Measurements from ENCODE around the gene FBXO30.

DNA sequence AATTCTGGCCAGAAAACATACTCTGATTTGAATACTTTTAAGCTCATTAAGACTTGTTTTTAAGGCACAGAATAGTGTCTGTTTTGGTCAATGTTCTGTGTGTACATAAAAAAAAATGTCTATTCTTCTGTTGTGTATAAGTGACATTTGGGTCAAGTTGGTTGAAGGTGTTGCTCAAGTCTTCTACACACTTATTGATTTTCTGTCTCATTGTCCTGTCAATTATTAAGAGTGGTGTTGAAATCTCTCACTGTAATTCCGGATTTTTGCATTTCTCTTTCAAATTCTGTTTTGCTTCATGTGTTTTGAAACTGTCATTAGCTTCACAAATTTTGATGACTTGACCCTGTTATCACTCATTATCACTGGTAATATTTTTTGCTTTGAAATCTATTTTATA lies 41.7 kb downstream of the FBXO30 start:
- TF ChIP-seq POLR2AphosphoS5 (IDR thresholded peaks at IDR 0.05) (no peak), POLR2A (IDR thresholded peaks at IDR 0.05) (no peak)
- TF ChIP-seq, protein P1, sequence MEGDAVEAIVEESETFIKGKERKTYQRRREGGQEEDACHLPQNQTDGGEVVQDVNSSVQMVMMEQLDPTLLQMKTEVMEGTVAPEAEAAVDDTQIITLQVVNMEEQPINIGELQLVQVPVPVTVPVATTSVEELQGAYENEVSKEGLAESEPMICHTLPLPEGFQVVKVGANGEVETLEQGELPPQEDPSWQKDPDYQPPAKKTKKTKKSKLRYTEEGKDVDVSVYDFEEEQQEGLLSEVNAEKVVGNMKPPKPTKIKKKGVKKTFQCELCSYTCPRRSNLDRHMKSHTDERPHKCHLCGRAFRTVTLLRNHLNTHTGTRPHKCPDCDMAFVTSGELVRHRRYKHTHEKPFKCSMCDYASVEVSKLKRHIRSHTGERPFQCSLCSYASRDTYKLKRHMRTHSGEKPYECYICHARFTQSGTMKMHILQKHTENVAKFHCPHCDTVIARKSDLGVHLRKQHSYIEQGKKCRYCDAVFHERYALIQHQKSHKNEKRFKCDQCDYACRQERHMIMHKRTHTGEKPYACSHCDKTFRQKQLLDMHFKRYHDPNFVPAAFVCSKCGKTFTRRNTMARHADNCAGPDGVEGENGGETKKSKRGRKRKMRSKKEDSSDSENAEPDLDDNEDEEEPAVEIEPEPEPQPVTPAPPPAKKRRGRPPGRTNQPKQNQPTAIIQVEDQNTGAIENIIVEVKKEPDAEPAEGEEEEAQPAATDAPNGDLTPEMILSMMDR (IDR thresholded peaks at IDR 0.05), result no peak

Data from upper lobe of left lung (tissue), 4 donors.